22Rv1 (cell line): Measurements from ENCODE around the gene CPOX.

Source experiments
- CTCF ChIP-seq: fragments of 450-650 bp; IDR thresholded peaks from 2 replicates; pipeline ENCODE4 v1.5.1; 2017; ENCODE audit warnings: mild to moderate bottlenecking
- ZFX ChIP-seq: fragments of 450-650 bp; IDR thresholded peaks from 2 replicates; pipeline ENCODE4 v1.6.1; 2017; ENCODE audit warnings: antibody characterized with exemption, borderline replicate concordance

GRCh38 chr3:98541695-98542094 is 51.7 kb downstream of the CPOX start:
- TF ChIP-seq CTCF, result no peak
- no peak for TF ChIP-seq ZFX
